Measurements from ENCODE around the gene FLVCR2. TPM values are rescaled to one million over a fixed set of nuclear protein-coding genes. Genes with fewer than 3 reads are reported as not detected.
A peak's percentile ranks its signal among the peaks of the same experiment; 100 is the strongest.

Gene FLVCR2
- total RNA-seq, 4 donors from 2014 or later = 2.5 to 7.5 (median 4.6) TPM

GRCh38 chr14:75605916-75606315 is 27.5 kb downstream of the FLVCR2 start:
- H3K4me1 ChIP-seq = peaks cover 3 to 42% (median 26%) of the 10 kb centered on the region in 4 donors
- peak overlapping the region in 1 of 4 donors; percentile 5 for H3K4me3 ChIP-seq
- TF ChIP-seq CTCF (IDR thresholded peaks at IDR 0.05) (no peak), POLR2A (IDR thresholded peaks at IDR 0.05; ENCODE audit: low read depth) (no peak), POLR2AphosphoS5 (IDR thresholded peaks at IDR 0.05) (no peak), EP300 (IDR thresholded peaks at IDR 0.05) (no peak)
- H3K36me3 ChIP-seq = no peaks in the 10 kb centered on the region
- no peak for DNase-seq (ENCODE audit: extremely low spot score)
- intact Hi-C loops (cut with DNase I) = no loop called here
- peak overlapping the region in 1 of 4 donors; percentile 33 for H3K27ac ChIP-seq (replicated peaks in 1 of 4)
- no peaks in the 10 kb centered on the region for H3K9me3 ChIP-seq
- 83% methylated on average over 10 of the region's 10 CpGs for WGBS
- H3K27me3 ChIP-seq = no peaks in the 10 kb centered on the region

GRCh38 chr14:75607044-75607443 is 28.6 kb downstream of the FLVCR2 start:
- 83% methylated on average over 1 of the region's 1 CpG for WGBS
- intact Hi-C loops (cut with DNase I) = no loop called here
- DNase-seq (ENCODE audit: extremely low spot score) = no peak
- Histone ChIP-seq H3K27ac (replicated peaks in 1 of 4) (no peak overlapping the region), H3K4me1 (peaks cover 3 to 47% (median 30%) of the 10 kb centered on the region in 4 donors), H3K27me3 (no peaks in the 10 kb centered on the region), H3K36me3 (no peaks in the 10 kb centered on the region), H3K4me3 (no peak overlapping the region), H3K9me3 (no peaks in the 10 kb centered on the region)
- TF ChIP-seq CTCF (IDR thresholded peaks at IDR 0.05) = no peak
- no peak for TF ChIP-seq POLR2AphosphoS5 (IDR thresholded peaks at IDR 0.05)
- TF ChIP-seq EP300 (IDR thresholded peaks at IDR 0.05) = no peak
- no peak for TF ChIP-seq POLR2A (IDR thresholded peaks at IDR 0.05; ENCODE audit: low read depth)

- no peak for TF ChIP-seq POLR2A (IDR thresholded peaks at IDR 0.05; ENCODE audit: low read depth)
- no peak for TF ChIP-seq CTCF (IDR thresholded peaks at IDR 0.05)
- TF ChIP-seq EP300 (IDR thresholded peaks at IDR 0.05) = no peak
- no peak for TF ChIP-seq POLR2AphosphoS5 (IDR thresholded peaks at IDR 0.05)
- peaks cover 3 to 44% (median 30%) of the 10 kb centered on the region in 4 donors for H3K4me1 ChIP-seq
- no peak overlapping the region for H3K27ac ChIP-seq (replicated peaks in 1 of 4)
- H3K36me3 ChIP-seq = no peaks in the 10 kb centered on the region
- 92% methylated on average over 7 of the region's 12 CpGs for WGBS
- H3K27me3 ChIP-seq = no peaks in the 10 kb centered on the region
- no peak overlapping the region for H3K4me3 ChIP-seq
- intact Hi-C loops (cut with DNase I) = no loop called here
- no peaks in the 10 kb centered on the region for H3K9me3 ChIP-seq
- DNase-seq (ENCODE audit: extremely low spot score) = no peak
These were observed 29.6 kb downstream of the FLVCR2 start for GRCh38 chr14:75607842-75608640.

- no peak for DNase-seq (ENCODE audit: extremely low spot score)
- Histone ChIP-seq H3K36me3 (no peaks in the 10 kb centered on the region), H3K9me3 (no peaks in the 10 kb centered on the region), H3K4me1 (peaks cover 3 to 44% (median 30%) of the 10 kb centered on the region in 4 donors), H3K27ac (replicated peaks in 1 of 4) (peak overlapping the region in 2 of 4 donors; percentile 28 to 65), H3K27me3 (no peaks in the 10 kb centered on the region), H3K4me3 (no peak overlapping the region)
- 86% methylated on average over 4 of the region's 4 CpGs for WGBS
- TF ChIP-seq CTCF (IDR thresholded peaks at IDR 0.05) (no peak), POLR2A (IDR thresholded peaks at IDR 0.05; ENCODE audit: low read depth) (no peak), POLR2AphosphoS5 (IDR thresholded peaks at IDR 0.05) (no peak), EP300 (IDR thresholded peaks at IDR 0.05) (no peak)
- intact Hi-C loops (cut with DNase I) = no loop called here
These were observed 30.7 kb downstream of the FLVCR2 start for GRCh38 chr14:75609116-75609515.
